Left colon (tissue), 2 donors: Measurements from ENCODE around the gene SFT2D2. TPM values are rescaled to one million over a fixed set of nuclear protein-coding genes. Genes with fewer than 3 reads are reported as not detected.

ENCODE experiments used
- ATAC-seq: fragments of 200-7000 bp; cut with Tn5 transposase; one replicate; pipeline ENCODE4 v1.9.1; 2020; ENCODE audit warnings: mild to moderate bottlenecking, moderate library complexity
- DNase-seq, 2 donors: peaks; one replicate each; pipeline ENCODE4 v3.0.0-alpha.2; 2020
- intact Hi-C, 2 donors: fragments of 100-400 bp; cut with DNase I in 1 of 2; cut with micrococcal nuclease in 1 of 2; formaldehyde crosslinking; loops; one replicate each; pipeline versions ENCODE4 v1.11.2 to v1.14.0; 2022; cut with DNase I, micrococcal nuclease
- total RNA-seq, 2 donors: library from RNA; stranded (reverse); fragmentation: NEBNext Ultra II Directional; extraction: Animal tissue kit (Norgen Biotek cat#: 25700); gene quantifications; one replicate each; pipeline ENCODE4 v1.2.1, GENCODE V29; 2021
- donor health status: DM: no; HTN: no; CAD: no.
- donor health status: DM: yes; HTN: yes; CAD: no.

SFT2D2 gene
- total RNA-seq, 2 donors from 2014 or later, result 77.9 to 83.6 TPM

DNA sequence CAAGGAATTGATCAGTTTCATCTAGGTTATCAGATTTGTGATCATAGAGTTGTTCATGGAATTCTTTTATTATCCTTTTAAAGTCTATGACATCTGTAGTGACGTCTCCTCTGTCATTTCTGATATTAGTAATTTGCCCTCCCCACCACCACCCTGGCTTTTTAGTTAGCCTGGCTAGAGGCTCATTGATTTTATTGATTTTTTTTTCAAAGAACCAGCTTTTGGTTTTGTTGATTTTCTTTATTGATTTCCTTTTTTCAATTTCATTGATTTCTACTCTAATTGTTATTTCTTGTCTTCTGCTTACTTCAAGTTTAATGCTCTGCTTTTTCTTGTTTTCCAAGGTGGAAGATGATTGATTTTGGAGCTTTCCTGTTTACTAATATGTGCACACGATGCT is 31.6 kb downstream of the SFT2D2 start:
- intact Hi-C loops, result no loop called here
- ATAC-seq (no peak), DNase-seq (no peak)

DNA sequence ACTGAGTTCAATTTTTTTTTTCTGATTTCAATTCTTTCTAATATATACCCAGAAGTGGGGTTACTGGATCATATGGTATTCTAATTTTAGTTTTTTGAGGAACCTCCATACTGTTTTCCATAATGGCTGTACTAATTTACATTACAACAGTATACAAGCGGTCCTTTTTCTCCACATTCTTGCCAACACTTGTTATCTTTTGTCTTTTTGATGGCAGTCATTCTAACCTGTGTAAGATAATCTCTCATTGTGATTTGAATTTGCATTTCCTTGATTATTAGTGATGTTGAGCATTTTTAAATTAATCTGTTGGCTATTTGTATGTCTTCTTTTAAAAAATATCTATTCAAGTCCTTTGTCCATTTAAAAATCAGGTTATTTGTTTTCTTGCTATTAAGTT is 33.8 kb downstream of the SFT2D2 start:
- ATAC-seq (no peak), DNase-seq (no peak)
- intact Hi-C loops, result no loop called here

DNA sequence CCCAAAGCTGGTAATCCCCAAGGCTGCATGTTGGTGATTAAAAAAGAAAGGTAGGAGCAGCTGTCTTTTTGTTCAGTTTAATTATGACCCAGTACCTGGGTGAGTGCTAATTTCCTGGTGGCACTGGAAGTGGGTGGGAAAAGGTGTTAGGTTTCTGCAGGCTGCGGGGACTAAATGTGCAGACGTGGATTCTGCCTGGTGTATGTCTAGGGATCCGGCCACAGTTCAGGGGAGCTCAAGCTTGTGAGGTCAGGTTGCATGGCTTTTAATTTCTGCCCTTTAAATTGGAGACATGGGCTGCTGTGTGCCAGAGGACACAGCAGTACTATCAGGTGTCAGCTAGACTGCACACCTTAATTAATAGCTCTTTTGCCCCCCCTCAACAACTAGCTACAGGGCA is 34.6 kb downstream of the SFT2D2 start:
- ATAC-seq, result no peak
- intact Hi-C loops, result no loop called here
- DNase-seq, result no peak

DNA sequence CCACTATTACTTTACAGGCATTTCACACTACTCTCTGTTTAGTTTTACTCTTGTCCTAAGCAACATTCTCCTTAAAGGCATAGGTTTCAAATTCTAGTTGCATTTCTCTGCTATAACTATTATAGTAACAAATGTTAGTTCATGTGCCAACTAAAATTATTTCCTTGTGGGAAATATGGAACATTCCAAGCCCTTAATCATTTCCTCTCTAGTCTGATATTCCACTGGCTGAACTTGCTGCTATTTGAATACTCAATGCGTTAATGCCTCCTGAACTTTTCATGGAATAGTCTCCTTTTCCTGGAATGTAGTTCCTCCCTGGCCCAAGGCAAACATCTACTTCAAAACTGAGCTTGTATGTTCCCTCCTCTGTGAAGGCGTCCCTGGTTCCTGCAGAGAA is 35.6 kb downstream of the SFT2D2 start:
- intact Hi-C loops, result no loop called here
- ATAC-seq (no peak), DNase-seq (no peak)

DNA sequence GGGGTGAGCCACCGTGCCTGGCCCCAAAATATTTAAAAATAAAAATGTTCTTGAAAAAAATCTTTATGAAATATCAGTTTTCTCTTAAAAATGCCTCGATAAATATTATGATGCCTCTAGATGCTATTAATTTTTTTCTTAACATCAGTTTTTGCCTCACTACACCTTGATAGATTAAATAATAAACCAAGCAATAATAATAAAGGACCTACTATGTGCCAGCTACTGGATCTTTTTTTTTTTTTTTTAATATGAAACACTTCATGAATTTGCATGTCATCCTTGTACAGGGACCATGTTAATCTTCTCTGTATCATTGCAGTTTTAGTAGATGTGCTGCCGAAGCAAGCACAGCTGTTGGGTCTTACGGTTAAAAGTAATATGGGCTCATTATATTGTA is 37.3 kb downstream of the SFT2D2 start:
- DNase-seq, result no peak
- intact Hi-C loops, result no loop called here
- ATAC-seq, result no peak

DNA sequence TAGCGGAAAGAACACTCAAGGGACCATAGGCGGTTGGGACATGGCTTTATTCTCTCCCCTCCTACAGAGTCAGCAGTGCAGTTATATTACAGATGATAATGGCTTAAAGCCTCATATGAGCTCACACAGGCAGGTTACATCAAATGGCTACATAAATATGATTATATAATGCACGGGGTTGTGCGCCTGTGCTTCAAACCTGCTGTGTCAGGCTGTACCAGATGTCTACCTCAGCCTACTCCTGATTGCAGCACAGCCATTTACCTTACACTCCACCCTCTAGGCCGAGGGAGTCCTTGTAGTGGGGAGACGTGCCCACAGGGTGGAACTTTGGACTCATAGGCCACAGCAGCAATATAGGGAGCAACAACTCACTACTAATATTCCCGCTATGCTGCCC is 38.5 kb downstream of the SFT2D2 start:
- no peak for DNase-seq
- intact Hi-C loops, result no loop called here
- ATAC-seq, result no peak

DNA sequence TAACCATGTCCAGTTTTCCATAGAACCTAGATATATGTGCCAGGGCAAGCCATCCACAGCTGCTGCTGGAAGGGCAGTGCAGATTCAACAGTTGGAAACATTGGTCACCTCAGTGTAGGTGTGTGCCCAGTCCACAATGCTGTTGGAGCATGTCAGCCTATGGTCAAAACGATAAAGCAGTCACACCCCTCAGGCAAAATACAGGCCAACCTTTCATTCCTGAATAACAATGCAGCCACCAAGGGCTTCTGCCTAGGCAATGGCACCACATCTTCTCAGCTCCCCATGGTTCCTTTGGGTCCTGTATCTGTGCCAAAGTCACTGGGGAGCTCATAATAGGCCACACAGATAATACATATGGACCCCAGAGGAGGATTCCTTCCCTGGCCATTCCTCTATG is 39.8 kb downstream of the SFT2D2 start:
- ATAC-seq (no peak), DNase-seq (no peak)
- intact Hi-C loops, result no loop called here

DNA sequence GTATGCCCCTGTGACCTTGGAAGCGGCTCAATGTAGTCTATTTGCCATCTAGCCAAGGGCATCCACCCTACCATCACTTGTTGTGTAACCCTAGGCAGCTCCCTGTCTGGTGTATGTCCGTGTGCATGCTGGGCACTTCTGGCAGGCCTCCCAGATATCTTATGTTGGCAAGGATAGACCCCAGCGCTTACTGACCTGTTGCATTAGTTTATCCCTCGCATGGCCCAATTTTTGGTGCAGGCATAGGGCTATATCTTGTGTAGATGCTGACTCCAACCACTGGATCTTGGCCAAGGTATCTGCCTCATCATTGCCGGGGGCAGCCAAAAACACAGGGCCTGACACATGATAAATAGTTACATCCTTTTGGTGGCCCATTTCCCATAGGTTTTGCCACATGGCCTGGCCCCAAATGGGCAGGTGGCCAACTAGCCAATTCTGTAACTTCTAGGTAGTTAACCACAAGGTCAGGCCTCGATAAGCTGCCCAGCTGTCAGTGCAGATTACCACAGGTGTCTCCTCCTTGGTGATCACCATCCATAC is 40.9 kb downstream of the SFT2D2 start:
- intact Hi-C loops, result no loop called here
- no peak for ATAC-seq
- DNase-seq, result no peak

DNA sequence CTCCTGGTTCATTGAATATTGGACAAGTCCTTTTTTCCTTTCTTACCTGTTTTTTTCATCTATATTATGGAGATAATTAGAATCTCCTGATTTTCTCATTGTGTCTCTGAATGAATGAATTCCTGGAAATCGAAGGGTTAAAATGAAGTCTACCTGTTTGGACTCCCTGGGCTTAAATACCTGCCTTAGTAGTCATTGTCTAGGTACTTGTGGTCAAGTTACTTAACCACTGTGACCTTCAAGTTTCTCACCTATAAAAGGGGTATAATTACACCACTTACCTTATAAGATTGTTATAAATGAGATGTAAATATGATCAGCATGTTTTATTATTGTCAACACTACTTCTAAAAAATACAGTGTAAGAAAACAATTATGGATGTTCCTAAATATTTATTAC is 45.8 kb downstream of the SFT2D2 start:
- ATAC-seq (no peak), DNase-seq (no peak)
- intact Hi-C loops, result no loop called here

DNA sequence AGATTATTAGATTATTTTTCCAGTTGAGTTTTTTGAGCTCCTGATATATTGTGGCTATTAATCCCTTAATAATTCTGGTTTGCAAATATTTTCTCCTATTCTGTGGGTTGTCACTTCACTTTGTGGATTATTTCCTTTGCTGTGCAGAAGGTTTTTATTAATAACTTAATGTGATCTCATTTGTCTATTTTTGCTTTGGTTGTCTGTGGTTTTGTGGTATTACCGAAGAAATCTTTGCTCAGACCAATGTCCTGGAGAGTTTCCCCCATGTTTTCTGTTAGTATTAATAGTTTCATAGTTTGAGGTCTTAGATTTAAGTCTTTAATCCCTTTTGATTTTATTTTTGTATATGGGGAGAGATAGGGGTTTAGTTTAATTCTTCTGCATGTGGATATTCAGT is 47.8 kb downstream of the SFT2D2 start:
- ATAC-seq (no peak), DNase-seq (no peak)
- intact Hi-C loops, result no loop called here

DNA sequence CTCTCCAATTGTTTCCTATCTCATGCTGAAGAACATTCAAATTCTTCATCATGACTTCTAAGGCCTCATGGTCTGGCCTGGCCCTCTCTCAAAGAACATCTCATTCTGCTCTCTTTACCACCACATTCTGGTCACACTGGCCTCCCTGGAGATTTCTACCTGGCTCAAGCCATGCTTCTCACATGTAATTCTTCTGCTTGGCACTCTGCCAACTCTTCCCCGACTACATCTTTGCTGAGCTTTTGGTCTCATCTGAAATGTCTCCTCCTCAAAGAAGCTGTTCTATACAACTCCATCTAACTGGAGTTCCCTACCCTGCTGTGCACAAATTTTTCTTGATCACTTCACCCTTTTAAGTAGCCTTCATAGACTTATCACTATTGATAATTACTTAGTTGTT is 53.4 kb downstream of the SFT2D2 start:
- intact Hi-C loops, result no loop called here
- ATAC-seq, result no peak

DNA sequence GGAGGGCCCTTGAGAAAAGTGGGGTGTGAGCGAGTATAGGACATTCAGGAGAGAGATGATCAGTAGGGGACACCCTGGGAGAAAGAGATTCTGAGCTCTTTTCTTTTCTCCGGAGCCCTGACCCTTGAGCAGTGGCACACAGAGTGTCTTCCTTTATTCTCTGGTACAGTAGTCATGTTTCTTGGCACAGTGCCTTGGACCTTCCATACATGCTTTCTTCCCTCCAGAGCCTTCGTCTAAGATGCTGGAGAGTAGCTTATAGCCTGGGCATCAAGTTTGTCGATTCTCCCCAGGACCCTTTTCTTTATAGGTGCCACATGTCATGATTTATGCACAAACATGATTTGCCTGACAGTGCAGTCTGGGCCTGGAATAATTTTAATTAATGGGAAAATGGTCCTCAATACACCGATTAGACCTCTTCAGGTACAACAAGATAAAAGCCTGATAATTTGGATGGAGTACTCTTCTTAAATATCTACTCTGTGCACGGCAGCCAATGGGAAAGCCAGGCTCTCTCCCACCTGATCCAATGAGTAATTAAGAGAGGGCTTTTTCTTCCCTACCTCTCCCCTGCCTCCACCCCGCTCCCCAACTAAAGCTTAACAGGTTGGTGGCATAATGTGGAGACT is 54.6 kb downstream of the SFT2D2 start, which contains the start of gene TBX19:
Gene TBX19, plus strand, starts transcription at position 582 of the 632 bp plus-strand sequence. CDS start 214 bp downstream, outside the sequence.
- DNase-seq (no peak), ATAC-seq (no peak)
- intact Hi-C loops, result no loop called here

More for the DNA sequence above, 53.4 kb downstream of the SFT2D2 start:
- DNase-seq, result no peak

DNA sequence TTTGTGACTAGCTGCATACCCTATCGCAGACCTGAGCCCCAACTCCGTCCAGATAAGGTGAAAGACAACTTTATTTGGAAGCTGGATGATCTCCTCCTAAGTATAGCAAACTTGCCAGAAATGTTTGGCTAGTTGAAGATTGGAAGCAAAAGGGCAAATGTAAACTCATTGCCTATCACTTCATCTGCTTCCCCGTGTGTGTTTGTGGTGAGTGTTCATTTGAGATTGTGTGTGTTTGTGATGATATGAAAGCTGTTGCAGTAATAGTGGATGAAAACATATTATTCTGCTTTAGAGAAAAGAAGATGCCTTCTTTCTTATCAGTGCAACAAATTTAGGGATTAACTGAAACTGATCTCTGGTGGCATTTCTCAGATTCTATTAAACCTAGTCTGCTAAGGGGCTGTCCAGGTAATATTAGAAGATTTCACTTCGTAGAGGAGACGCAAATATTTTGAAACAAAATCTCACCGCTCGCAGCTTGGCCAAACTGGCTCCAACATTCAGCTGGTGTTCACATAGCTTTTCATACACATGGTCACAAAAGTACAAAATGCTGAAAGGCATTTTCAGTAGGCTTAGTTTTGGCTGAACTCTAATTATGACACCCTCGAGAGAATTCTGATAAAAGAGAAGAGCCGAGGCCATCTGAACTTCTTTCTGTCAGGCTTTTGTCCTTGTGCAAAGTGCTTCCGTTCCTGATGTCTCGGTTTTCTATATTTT is 56.0 kb downstream of the SFT2D2 start:
- DNase-seq, result no peak
- intact Hi-C loops, result no loop called here
- no peak for ATAC-seq

DNA sequence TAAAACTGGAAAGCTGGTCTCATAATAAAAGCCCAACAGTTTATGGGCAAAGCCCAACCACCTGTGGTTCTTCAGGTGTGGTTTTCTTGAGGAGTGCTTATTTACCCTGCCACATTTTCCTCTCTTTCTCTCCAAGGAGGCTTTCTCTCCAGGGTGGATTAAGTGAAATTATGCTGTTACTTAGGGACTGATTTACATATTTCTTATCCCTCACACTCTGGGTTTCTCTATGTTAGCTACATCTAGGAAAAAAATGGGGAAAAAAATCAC is 59.7 kb downstream of the SFT2D2 start:
- intact Hi-C loops, result no loop called here
- DNase-seq (no peak), ATAC-seq (peak; percentile 69)

DNA sequence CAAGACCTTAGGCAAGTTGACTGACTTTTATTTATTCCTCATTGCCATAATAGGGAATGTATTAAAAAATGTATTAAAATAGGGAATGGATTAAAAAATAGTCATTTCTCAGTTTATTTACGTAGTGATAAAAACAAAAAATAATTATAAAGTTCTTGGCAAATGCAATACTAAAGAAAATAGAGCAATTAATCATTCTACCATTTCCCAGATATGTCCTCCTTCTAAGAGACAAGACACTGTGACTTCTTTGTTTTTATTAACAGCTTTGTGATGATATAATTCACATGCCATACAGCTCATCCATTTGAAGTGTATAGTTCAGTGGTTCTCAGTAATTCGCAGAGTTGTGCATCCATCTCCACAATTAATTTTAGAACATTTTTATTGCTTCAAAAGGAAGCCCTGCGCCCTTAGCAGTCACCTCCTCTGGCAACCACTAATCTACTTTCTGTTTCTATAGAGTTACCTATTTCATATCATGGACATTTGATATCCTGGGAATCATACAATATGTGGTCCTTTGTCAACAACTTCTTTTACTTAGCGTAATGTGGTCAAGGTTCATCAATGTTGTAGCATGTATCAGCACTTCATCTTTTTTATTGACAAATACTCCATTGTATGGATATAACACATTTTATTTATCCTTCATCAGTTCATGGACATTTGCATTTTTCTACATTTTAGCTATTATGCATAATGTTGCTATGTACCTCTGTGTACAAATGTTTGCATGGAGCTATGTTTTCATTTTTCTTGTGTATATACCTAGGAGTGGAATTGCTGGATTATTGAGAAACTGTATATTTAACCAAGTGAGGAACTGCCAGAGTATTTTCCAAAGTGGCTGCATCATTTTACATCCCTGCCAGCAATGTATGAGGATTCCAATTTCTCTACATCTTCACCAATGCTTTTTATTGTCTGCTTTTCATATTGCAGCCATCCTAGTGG is 60.4 kb downstream of the SFT2D2 start:
- intact Hi-C loops, result no loop called here
- no peak for DNase-seq
- ATAC-seq, result no peak

DNA sequence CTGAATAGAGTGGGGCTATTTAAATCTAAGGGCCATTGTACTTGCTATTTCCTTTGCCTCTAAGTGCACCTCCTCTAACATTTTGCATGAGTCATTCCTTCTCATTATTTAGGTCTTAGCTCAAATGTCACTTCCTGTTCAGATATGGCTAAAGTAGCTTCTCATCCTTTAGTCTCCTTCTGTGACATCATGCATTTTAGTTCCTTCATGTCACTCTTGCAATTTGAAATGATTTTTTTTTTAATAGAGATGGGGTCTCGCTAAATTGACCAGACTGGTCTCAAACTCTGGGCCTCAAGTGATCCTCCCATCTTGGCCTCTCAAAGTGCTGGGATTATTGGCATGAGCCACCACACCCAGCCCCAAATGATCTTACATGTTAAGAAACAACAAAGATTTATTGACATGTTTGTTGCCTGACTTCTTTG is 61.4 kb downstream of the SFT2D2 start:
- DNase-seq, result no peak
- no peak for ATAC-seq
- intact Hi-C loops, result no loop called here

DNA sequence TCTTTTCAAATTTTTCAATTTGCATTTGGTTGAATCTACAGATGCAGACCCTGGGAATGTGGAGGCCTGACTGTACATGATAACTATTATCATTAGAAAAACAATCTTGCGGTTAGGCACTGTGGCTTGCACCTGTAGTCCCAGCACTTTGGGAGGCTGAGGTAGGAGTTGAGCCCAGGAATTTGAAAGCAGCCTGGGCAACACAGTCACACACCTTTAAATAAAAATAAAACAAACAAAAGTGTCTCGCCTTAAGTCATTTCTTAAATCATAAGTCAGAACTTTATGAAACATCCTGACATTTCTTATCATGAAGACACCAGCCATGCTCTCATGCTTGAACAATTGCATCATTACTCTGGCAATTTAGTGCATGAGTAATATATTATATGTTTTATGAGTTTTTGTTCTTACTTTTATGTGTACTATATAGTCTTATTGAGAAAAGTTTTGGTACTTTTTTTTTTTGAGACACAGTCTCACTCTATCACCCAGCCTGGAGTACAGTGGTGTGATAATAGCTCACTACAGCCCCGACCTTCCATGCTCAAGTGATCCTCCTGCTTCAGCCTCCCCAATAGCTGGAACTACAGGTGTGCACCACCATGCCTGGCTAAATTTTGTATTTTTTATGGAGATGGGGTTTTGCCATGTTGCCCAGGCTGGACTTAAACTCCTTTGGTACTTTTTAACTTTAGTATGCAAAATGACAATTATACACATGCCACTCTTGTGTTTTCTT is 62.7 kb downstream of the SFT2D2 start:
- DNase-seq (no peak), ATAC-seq (no peak)
- intact Hi-C loops, result no loop called here

DNA sequence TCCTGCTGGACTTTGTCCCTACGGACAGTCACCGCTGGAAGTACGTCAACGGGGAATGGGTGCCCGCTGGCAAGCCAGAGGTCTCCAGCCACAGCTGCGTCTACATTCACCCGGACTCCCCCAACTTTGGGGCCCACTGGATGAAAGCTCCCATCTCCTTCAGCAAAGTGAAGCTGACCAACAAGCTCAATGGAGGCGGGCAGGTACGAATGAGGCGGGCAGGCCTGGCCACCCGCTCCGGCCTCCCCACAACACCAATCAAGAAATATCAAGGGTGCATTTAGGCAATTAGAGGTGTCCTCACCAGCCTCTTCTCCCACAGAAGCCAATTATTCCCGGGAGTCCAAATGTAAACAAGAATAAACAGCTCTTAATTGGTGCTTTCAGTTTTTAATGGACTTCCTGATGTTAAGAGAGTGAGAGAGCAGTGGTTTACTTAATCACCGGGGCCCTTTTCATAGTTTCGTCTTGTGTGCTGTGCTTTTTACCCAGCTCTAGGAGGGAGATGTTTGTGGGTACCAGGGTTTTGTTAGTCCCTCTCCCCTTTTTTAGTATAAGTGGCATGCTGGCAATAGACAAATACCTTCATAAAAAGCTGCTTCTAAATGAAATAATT is 65.5 kb downstream of the SFT2D2 start:
- DNase-seq, result no peak
- ATAC-seq, result no peak
- intact Hi-C loops, result no loop called here

DNA sequence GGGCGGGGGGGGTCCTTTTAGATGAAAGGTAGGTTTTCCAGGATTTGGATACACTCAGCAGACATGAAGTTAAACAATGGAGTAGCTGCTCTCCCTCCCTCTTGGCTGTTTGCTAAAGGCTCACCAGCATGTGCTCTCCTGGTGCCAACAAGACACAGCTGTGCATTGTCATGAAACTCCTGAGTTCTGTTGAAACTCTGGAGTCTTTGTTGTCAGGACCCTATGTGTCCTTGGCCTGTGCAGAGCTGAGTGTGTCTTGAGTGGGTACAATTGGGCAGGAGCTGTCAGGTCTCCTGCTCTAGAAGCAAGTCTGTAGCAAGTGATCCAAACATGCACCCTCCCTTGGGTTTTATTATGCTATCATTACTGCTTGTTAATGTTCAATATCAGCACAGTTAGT is 67.6 kb downstream of the SFT2D2 start:
- ATAC-seq (no peak), DNase-seq (no peak)
- intact Hi-C loops, result no loop called here
